ENCODE results near the gene RGR.

RGR gene

GRCh38 chr10:84296091-84296981, 51.5 kb downstream of the RGR start:
- peak; percentile 54 to 74 for DNase-seq

DNA sequence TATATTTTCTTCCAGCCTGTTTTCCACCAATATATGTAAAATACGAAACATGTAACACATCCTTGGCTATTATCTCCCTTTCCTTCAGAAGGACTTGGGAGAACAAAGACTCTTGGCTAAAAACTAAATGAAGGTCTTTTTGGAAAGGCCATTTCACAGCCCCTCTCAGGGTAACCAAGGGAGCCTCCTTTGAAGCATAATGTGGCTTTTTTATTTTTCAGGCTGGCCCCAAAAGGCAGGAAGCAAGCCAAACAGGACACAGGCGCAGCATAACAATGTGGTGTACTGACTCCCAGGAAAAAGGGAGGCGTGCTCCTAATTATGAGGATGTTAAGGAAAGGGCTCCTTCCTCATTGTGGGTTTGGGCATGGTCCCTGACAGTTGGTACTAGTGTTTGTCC, 53.2 kb downstream of the RGR start:
- no peak for DNase-seq

DNA sequence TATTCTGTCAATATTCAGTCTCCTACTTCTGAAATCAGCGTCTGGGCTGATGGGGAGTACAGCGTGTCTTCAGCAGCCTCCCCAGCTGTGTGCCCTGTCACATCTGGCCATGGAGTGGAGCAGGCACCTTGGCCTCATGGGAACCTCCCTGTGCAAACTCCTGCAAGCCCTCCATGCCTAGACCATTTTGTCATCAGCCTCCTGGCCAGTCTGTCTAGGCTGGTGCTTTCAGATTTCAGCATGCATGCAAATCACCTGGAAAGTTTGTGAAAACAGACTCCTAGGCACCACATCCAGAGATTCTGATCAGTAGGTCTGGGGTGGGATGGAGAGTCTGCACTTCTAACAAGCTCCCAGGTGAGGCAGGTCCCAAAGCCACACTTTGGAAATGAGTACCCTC, 57.4 kb downstream of the RGR start:
- no peak for DNase-seq

- DNase-seq = no peak
Observed at GRCh38 chr10:84306751-84307384, 62.0 kb downstream of the RGR start.

DNA sequence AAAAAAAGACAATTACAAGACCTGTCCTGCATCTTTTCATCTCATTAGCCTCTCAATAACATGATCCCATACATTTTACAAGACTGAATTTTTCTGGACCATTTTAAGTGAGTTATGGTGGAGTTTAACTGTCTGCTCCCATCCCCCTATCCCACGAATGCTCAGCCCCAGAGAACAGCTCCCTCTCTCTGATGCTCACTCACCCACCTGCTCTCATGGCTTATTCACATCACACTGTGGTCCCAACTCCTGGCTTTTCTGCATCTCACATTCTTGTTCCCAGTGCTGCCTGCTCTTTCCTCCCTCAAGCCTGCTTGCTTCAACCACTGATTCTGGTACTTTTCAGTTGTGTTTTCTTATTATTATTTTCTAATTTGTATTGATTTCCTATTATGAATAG, 63.2 kb downstream of the RGR start:
- no peak for DNase-seq

- peak; percentile 62 to 73 for DNase-seq
Observed at GRCh38 chr10:84308481-84309304, 63.8 kb downstream of the RGR start.

Measured in inflammatory macrophage (primary cell).